ENCODE results near the gene TMPRSS3.
"Not testable (repeated sequence)": the region's sequence is repeated elsewhere in the genome, so short reads cannot be mapped to it uniquely, and the experiment has no call there.

Gene TMPRSS3

DNA sequence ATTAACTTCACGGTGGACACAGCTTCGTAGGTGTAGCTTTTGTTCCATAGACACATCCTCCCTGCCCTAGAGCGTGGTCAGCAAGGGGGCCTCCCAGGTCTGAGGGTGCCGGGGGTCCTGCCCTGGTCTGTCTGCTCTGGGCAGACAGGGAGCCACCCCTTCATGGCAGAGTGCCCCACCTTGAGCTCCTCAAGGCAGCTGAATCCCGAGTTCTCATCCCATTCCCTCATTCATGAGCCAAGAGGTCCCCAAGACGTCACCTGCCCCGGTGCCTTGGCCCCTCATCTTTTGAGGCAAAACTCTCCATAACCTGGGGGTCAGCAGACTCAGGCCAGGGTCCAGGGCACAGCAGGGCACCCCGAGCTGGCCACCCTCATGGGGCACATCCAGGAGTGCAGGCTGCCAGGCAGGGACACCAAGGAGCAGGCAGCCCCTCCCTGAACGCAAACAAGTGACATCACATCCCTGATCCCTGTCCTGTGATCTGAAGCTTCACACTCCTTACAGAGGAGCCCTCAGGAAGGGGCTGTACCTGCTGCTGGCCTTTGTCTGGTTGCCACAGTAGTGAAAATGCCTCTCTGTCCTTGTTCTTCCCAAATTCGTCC, 31.1 kb upstream of the TMPRSS3 start:
- no peak for DNase-seq

DNA sequence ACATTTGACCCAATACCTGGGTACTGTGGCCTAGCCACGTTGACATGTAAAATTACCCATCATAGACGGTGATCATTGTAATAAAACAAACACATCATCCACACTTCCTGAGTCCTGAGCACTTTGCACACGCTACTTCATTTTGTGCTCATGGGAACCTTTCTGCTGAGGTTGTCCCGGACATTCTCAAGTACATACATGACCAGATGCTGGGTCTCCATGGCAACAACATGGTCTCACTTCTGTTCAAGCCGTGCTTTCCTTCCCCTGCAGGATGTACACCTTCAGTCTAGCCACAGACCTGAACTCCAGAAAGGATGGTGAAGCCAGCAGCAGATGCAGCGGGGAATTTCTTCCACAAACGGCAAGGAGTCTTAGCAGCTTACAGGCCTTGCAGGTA, 30.6 kb upstream of the TMPRSS3 start:
- no peak for DNase-seq

DNA sequence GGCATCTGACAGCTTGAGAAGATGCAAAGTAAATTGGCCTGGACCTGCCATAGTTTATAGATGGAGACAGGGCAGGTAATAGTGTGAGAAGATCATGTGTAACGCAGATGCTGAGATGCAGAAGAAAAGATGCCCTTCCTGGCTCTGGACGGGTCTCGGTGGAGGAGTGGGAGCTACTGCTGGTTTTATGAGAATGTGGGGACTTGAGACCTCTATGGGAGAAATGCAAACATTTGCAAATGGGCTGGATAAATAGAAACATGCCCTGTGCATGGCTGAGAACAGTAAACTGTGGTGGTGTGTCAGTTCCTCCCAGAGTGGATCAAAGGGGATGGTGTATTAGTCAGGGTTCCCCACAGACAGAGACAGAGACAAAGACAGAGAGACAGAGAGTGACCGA, 29.7 kb upstream of the TMPRSS3 start:
- no peak for DNase-seq

DNA sequence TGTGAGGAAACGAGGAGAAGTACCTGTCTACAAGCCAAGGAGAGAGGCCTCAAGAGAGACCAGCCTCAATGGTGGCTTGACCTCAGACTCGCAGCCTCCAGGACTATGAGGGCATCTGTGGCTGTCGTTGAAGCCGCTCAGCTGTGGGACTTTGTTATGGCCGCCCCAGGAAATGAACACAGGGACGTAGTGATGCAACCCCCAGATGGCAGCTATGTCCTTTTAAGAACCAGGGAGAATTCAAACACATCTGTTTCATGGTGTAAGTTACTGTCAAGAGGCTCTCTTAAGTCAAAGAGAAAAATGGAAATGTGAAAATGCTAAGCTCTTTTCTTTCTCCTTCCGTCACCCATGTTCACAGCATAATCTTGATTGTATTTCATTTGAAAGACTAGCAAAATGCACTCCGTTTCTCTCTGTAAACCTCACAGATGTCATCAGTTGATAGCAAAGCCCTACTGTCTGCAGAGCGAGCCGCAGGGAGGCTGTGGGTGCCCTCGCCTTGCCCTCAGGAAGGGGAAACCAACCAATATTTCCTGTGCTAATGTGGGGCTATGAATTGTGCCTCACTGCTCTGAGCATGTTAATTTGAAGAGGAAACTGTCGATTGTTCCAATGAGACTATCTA, 29.2 kb upstream of the TMPRSS3 start:
- DNase-seq, result no peak

DNA sequence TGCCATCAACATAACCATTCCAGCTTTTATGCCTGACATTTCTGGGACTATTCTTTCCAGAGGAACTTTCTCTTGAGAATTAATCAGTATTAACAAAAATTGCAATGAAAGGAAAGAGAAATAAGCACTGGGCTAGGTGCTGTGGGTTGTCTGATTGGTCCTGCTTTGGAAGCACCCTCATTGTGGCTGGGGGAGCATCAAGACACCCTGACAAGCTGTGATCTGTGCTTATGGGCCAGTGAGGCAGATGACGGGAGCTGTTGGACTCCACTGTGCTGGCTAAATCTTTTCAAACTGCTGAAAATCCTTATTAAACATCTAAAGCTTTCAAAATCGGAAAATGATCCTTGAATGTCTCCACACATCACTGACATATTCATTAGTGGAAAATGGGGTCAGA, 27.8 kb upstream of the TMPRSS3 start:
- no peak for DNase-seq

DNA sequence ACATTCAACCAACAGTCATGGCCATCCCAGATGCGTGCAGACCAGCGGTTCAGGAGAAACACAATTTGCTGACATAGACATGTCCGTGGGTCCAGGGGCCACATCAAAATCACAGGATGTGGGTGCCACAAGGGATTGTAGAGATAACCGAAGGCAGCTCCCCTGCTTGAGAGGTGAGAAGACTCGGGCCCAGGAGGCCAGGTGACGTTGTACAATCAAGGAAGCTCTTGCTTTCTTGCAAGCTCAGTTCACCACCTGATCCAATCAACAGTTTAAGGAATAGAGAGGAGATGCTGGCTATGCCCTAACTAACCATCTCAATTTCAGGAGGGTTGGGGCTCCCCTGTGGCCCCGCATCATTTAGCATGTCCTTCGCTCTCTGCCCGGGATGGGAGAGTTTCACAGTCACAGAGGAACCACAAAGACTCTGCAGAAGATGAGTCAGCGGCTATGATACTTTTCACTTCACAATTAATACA, 27.4 kb upstream of the TMPRSS3 start:
- no peak for DNase-seq

DNA sequence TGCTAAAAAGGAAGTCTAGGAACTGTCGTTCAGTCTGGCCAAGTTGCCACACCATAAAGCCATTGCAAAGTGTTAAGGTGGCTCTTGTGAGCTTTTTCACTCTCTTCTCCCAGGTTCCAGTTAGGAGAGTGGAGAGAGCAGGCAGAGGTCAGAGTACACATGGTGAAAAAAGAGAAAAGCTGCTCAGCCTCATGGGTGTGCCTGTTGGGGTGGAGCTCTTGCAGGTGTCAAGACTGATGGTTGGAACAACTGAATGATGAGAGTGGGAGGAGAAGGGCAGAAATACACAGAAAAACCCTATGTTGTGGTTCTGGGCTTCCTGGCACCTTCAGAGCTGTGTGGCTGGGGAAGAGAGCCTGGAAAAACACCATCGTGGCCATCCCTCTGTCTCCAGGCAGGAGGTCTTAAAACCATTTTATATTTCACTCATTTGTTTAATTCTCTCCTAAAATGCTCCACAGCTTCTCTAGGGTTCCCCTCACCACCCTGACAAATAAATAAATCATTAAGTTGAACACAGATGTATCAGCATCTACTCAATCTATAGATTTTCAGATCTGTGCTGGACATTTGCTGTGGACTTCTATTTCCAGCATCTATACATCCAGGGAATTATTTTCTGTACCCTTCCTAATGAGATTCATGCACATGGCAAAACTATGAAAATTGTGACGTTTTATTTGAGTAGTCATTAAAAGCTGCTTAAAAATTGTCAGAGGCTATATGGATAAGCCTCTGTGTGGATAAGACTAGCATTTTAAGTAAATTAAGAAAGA, 25.4 kb upstream of the TMPRSS3 start:
- no peak for DNase-seq

DNA sequence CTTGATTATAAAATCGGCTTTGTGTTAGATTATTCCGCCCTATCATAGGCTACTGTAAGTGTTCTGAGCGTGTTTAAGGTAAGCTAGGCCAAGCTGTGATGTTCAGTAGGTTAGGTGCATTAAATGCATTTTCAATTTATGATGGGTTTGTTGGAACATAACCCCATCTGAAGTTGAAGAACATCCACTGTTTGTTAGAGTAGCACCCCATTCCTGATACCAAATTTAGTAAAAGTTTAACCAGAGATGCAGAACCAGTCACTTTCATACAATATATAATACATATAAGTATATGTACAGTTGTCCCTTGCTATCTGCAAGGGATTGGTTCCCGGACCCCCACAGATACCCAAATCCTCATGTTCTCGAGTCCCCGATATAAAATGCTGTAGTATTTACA, 24.0 kb upstream of the TMPRSS3 start:
- DNase-seq, result no peak

- DNase-seq, result no peak
Measured at GRCh38 chr21:42418886-42419285, 23.0 kb upstream of the TMPRSS3 start.

DNA sequence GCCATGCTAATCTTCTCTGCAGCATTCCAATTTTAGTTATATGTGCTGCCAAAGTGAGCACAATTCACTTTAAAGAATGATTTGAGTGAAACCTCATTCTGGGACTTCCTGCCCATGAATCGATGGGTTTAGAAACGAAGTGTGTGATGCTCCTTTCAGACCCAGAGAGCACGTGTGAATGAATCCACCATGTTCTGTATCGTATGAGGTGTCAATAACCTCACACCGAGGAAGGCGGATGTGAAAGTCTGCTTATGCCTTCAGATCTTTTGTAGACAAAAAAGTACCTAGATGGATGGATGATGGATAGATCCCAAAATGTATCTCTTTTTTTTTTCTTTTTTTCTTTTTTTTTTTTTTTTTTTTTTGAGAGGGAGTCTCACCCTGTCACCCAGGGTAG, 21.7 kb upstream of the TMPRSS3 start:
- no peak for DNase-seq

DNA sequence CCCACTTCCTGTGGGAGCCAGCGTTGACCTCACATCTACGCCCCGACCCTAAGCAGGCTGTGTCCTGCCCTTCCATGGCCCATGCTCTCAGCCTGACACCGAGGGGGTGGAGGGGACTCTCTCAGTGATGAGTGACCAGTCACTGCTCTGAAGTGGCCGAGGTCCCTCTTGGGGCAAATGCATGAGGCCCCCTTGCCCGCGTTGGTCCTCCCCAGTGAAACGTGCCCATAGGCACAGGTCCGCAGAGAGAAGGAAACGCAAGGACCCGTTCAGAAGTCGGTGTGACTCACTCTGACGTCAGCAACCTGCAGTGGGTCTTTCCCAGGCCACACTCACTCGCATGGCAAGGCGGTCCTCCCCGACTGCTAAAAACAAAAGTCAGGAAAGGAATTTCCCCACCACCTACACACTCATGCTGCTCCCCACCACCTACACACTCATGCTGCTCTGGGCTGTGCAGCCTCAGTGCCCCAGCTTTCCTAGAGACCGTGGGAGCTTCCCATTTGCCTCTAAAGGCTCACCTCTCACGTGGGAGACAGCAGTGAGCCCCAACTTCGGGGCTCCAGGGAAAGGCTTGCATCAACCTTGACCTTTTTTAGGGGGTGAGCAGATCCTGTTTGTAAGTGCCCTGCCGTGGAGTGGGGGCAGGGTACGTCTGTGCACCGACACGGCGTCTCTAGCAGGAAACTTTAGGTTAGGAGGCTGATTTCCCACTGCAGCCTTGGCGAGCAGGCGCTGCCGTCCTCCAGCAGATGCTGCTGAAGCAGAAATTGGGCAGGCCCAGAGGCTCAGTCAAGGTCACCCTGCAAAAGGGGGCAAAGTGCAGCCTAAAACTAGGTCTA, 19.3 kb upstream of the TMPRSS3 start:
- no peak for DNase-seq

GRCh38 chr21:42414553-42414927, 18.7 kb upstream of the TMPRSS3 start:
- DNase-seq, result no peak

DNA sequence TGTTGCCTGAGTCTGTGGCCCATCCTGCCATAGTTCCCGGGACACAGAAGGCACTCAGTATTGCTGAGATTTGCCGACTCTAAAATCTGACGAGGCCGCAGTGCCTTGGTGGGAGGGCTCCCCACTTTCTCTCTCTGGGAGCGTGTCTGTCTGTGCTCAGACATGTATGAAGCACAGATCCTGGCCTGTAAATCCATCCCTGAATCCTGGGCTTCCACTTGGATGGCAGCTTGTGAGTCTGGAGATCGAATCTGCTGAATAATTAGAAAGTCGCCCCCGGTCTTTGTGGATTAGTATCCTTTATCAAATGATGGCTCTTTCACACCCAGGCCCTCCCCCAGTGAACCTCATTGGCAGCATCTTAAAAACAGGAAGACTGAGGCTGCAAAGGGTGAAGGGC, 18.2 kb upstream of the TMPRSS3 start:
- no peak for DNase-seq

- no peak for DNase-seq
Measured at GRCh38 chr21:42413500-42413899, 17.6 kb upstream of the TMPRSS3 start.

GRCh38 chr21:42413093-42413492, 17.2 kb upstream of the TMPRSS3 start:
- DNase-seq, result no peak

DNA sequence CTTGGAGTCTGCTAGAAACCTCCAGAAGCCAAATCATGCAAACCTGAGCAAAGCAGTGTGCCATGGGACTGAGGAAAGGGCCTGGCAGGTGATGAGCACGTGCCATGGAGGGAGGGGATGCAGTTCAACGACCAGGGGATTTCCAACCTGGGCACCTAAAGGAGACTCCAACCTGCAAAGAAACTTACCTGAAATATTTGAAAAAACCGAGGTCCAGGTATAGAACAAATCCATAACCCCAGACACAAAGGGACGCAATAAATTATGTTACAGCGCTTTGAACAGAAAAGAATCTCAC, 16.7 kb upstream of the TMPRSS3 start:
- no peak for DNase-seq

GRCh38 chr21:42411891-42412635, 16.2 kb upstream of the TMPRSS3 start:
- no peak for DNase-seq

- no peak for DNase-seq
Measured at GRCh38 chr21:42411197-42411869, 15.5 kb upstream of the TMPRSS3 start.

DNA sequence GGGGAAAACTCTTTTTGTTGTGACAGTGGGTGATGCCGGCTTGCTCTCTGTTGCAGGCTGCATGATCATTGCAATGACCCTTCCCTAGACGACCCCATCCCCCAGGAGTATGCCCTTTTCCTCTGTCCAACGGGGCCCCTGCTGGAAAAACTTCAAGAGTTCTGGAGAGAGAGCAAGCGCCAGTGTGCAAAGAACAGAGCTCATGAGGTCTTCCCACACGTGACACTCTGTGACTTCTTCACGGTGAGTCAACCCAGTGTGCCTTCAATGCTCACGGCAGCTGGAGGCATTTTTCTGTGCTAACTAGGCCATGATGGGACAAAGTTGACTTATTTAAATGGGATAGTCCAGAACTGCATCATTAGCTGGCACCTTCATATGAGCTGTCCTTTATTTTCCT, 13.5 kb upstream of the TMPRSS3 start:
- no peak for DNase-seq

DNA sequence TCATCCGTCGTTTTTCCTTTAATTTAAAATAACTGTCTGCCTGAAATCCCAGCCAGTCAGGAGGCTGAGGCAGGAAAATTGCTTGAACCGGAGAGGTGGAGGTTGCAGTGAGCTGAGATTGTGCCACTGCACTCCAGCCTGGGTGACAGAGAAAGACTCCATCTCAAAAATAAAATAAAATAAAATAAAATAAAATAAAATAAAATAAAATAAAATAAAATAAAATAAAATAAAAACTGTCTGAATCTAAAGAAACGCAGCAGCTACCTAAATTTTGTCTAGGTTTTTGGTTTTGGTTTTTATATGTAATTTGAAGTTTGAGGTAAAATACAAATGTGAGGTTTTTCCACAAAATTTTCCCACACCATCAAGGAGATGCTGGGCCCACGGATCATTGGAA, 12.9 kb upstream of the TMPRSS3 start:
- not testable (repeated sequence) for DNase-seq

- no peak for DNase-seq
Measured at GRCh38 chr21:42407476-42407875, 11.6 kb upstream of the TMPRSS3 start.

GRCh38 chr21:42406866-42407265, 11.0 kb upstream of the TMPRSS3 start:
- DNase-seq, result no peak

All from NCI-H187 treated with DMSO at 0.1 percent for 48 hours (cell line).